AG10803 (cell line): ENCODE results near the gene NRBP1.
"Not testable (repeated sequence)": the region's sequence is repeated elsewhere in the genome, so short reads cannot be mapped to it uniquely, and the experiment has no call there.

Experiments used
- DNase-seq: peaks from one replicate; pipeline ENCODE4 v3.0.0; 2010; ENCODE audit warnings: low read depth
- H3K4me3 ChIP-seq: 2 replicates; pipeline ENCODE4 v1.5.1; 2011; ENCODE audit warnings: mild to moderate bottlenecking, low read length, control low read depth
- CTCF ChIP-seq: conservative IDR thresholded peaks from 2 replicates; pipeline ENCODE4 v1.5.1; 2011; ENCODE audit warnings: mild to moderate bottlenecking, low read length, control low read depth, inconsistent platforms

The NRBP1 gene

GRCh38 chr2:27409321-27410073 is 18.9 kb upstream of the NRBP1 start, which contains the start of gene PPM1G:
PPM1G (minus strand) TSS chr2:27409591; CDS start chr2:27409422, 169 bp downstream.
- H3K4me3 ChIP-seq, result peak within 1 kb of the TSS; percentile 88
- peak; percentile 89 for DNase-seq
- no peak for TF ChIP-seq CTCF

GRCh38 chr2:27412419-27413152 is 15.8 kb upstream of the NRBP1 start:
- no peak for TF ChIP-seq CTCF
- H3K4me3 ChIP-seq, result no peak overlapping the region
- no peak for DNase-seq

- no peak overlapping the region for H3K4me3 ChIP-seq
- no peak for DNase-seq
- TF ChIP-seq CTCF, result no peak
These were observed 12.3 kb upstream of the NRBP1 start for GRCh38 chr2:27416151-27416550.

- no peak for DNase-seq
- no peak for TF ChIP-seq CTCF
These were observed 7.4 kb upstream of the NRBP1 start for GRCh38 chr2:27420996-27421395.

GRCh38 chr2:27421660-27422250 is 6.7 kb upstream of the NRBP1 start:
- no peak for TF ChIP-seq CTCF
- H3K4me3 ChIP-seq, result no peak overlapping the region
- no peak for DNase-seq

More at GRCh38 chr2:27420996-27421395, 7.4 kb upstream of the NRBP1 start:
- H3K4me3 ChIP-seq, result no peak overlapping the region

GRCh38 chr2:27422958-27423357 is 5.5 kb upstream of the NRBP1 start:
- TF ChIP-seq CTCF, result no peak
- H3K4me3 ChIP-seq, result no peak overlapping the region
- DNase-seq, result no peak

- not testable (repeated sequence) for DNase-seq
These were observed 3.4 kb upstream of the NRBP1 start for GRCh38 chr2:27425039-27425438.

More at GRCh38 chr2:27425039-27425438, 3.4 kb upstream of the NRBP1 start:
- H3K4me3 ChIP-seq, result not testable (repeated sequence)
